Neuronal stem cell (in vitro differentiated cells): ENCODE measurements around the gene LRMDA.
A peak's percentile ranks its signal among the peaks of the same experiment; 100 is the strongest.

Experiments
- DNase-seq: peaks from one replicate; pipeline ENCODE4 v3.0.0-alpha.2; 2013; ENCODE audit warnings: low spot score
- H2AFZ ChIP-seq: one replicate; pipeline ENCODE4 v1.6.1; 2013; ENCODE audit warnings: mild to moderate bottlenecking, low read length, inconsistent platforms
- H2AK5ac ChIP-seq: 2 replicates; pipeline ENCODE4 v1.6.1; 2013; ENCODE audit warnings: low read depth, mild to moderate bottlenecking, inconsistent platforms, low read length, moderate library complexity, mixed read lengths
- H2BK120ac ChIP-seq: 2 replicates; pipeline ENCODE4 v1.6.1; 2013; ENCODE audit warnings: low read depth, mild to moderate bottlenecking, inconsistent platforms, low read length, moderate library complexity, mixed read lengths
- H2BK12ac ChIP-seq: one replicate; pipeline ENCODE4 v1.6.1; 2013; ENCODE audit warnings: low read length, inconsistent platforms
- H2BK15ac ChIP-seq: 2 replicates; pipeline ENCODE4 v1.6.1; 2013; ENCODE audit warnings: mild to moderate bottlenecking, low read length, inconsistent platforms, mixed read lengths
- H2BK5ac ChIP-seq: one replicate; pipeline ENCODE4 v1.6.1; 2013; ENCODE audit warnings: inconsistent platforms, mild to moderate bottlenecking, low read length, moderate library complexity
- H3K14ac ChIP-seq: one replicate; pipeline ENCODE4 v1.6.1; 2013; ENCODE audit warnings: low read length, inconsistent platforms
- H3K18ac ChIP-seq: 2 replicates; pipeline ENCODE4 v1.6.1; 2013; ENCODE audit warnings: low read length, inconsistent platforms
- H3K23ac ChIP-seq: 2 replicates; pipeline ENCODE4 v1.6.1; 2013; ENCODE audit warnings: low read depth, mild to moderate bottlenecking, mixed read lengths, low read length, inconsistent platforms; ENCODE audit not compliant: poor library complexity
- H3K27ac ChIP-seq: replicated peaks from 3 replicates; pipeline ENCODE4 v1.5.1; 2013; ENCODE audit warnings: low read length, inconsistent platforms
- H3K27me3 ChIP-seq, 3 experiments: 2 replicates each; pipeline ENCODE4 v1.6.1; 2013; ENCODE audit warnings: low read length in 3 of 3, mild to moderate bottlenecking in 2 of 3, inconsistent platforms in 1 of 3, low read depth in 1 of 3, mixed read lengths in 1 of 3, moderate library complexity in 1 of 3; ENCODE audit not compliant: control insufficient read depth in 3 of 3, insufficient read depth in 3 of 3
- H3K36me3 ChIP-seq, 2 donors: replicated peaks in 1 of 2; 2 replicates each; pipeline ENCODE4 v1.6.1; 2013; ENCODE audit warnings: low read length in 2 of 2; ENCODE audit not compliant: control insufficient read depth in 2 of 2, insufficient read depth in 2 of 2
- H3K4ac ChIP-seq: 2 replicates; pipeline ENCODE4 v1.6.1; 2013; ENCODE audit warnings: inconsistent platforms, mild to moderate bottlenecking, low read length, moderate library complexity
- H3K4me1 ChIP-seq, 2 donors: 1 replicate in 1 of 2; 2 replicates in 1 of 2; pipeline ENCODE4 v1.6.1; 2013; ENCODE audit warnings: low read length in 2 of 2, low read depth in 1 of 2; ENCODE audit not compliant: control insufficient read depth in 2 of 2, insufficient read depth in 1 of 2
- H3K4me2 ChIP-seq: one replicate; pipeline ENCODE4 v1.6.1; 2013; ENCODE audit warnings: mild to moderate bottlenecking, low read length, inconsistent platforms; ENCODE audit not compliant: insufficient read depth, poor library complexity, severe bottlenecking
- H3K4me3 ChIP-seq, 2 donors: 2 replicates each; pipeline ENCODE4 v1.5.1; 2013; ENCODE audit warnings: low read length in 2 of 2, mild to moderate bottlenecking in 2 of 2, inconsistent platforms in 1 of 2, moderate library complexity in 1 of 2
- H3K79me1 ChIP-seq: one replicate; pipeline ENCODE4 v1.6.1; 2013; ENCODE audit warnings: low read depth, mild to moderate bottlenecking, inconsistent platforms, low read length, moderate library complexity
- H3K9ac ChIP-seq: one replicate; pipeline ENCODE4 v1.6.1; 2013; ENCODE audit warnings: mild to moderate bottlenecking, low read depth, low read length, inconsistent platforms; ENCODE audit not compliant: poor library complexity
- H3K9me3 ChIP-seq, 2 donors: replicated peaks in 1 of 2; 2 replicates each; pipeline versions ENCODE3 to v1.6.1; 2013; ENCODE audit warnings: low read length in 2 of 2, mild to moderate bottlenecking in 2 of 2, inconsistent platforms in 1 of 2, low read depth in 1 of 2, mixed read lengths in 1 of 2, moderate library complexity in 1 of 2; ENCODE audit not compliant: control insufficient read depth in 2 of 2, insufficient read depth in 1 of 2
- H4K8ac ChIP-seq: one replicate; pipeline ENCODE4 v1.6.1; 2013; ENCODE audit warnings: low read depth, mild to moderate bottlenecking, inconsistent platforms, low read length, moderate library complexity
- H4K91ac ChIP-seq: one replicate; pipeline ENCODE4 v1.6.1; 2013; ENCODE audit warnings: low read length, low read depth, mild to moderate bottlenecking, inconsistent platforms; ENCODE audit not compliant: poor library complexity
- WGBS, 2 donors: extraction: QIAGEN DNeasy Blood & Tissue Kit; methylation state at CpG; one replicate each; pipeline ENCODE4 v1.1.7; 2013; ENCODE audit warnings: missing lambda C conversion rate in 2 of 2, mixed read lengths in 1 of 2; ENCODE audit not compliant: insufficient read length in 2 of 2, insufficient replicate concordance in 1 of 2; ENCODE audit errors: extremely low coverage in 2 of 2; 5-methylcytosine and 5-hydroxymethylcytosine counted together

The LRMDA gene

GRCh38 chr10:75592151-75592787 lies 160.8 kb downstream of the LRMDA start:
- H3K14ac ChIP-seq: no peak overlapping the region
- no peak overlapping the region for H2BK5ac ChIP-seq
- no peak overlapping the region for H3K4me3 ChIP-seq
- no peak overlapping the region for H3K4me2 ChIP-seq
- H2BK12ac ChIP-seq: peak overlapping the region; percentile 60
- H4K91ac ChIP-seq: no peak overlapping the region
- no CpG with 5 or more reads among the region's 31 CpGs for WGBS, 2 donors
- H3K4ac ChIP-seq: no peak overlapping the region
- H3K79me1 ChIP-seq: no peaks in the 10 kb centered on the region
- H2AFZ ChIP-seq: no peak overlapping the region
- H3K23ac ChIP-seq: no peak overlapping the region
- DNase-seq: no peak
- H2AK5ac ChIP-seq: peak overlapping the region; percentile 91
- no peak overlapping the region for H2BK120ac ChIP-seq
- no peak overlapping the region for H3K9ac ChIP-seq
- H4K8ac ChIP-seq: no peak overlapping the region
- peaks cover 0 to 24% (median 0%) of the 10 kb centered on the region in 3 experiments for H3K27me3 ChIP-seq
- no peaks in the 10 kb centered on the region for H3K9me3 ChIP-seq
- H3K36me3 ChIP-seq: no peaks in the 10 kb centered on the region
- H3K4me1 ChIP-seq: peaks cover 0 to 5% of the 10 kb centered on the region in 2 donors
- no peak overlapping the region for H3K27ac ChIP-seq
- peak overlapping the region; percentile 65 for H3K18ac ChIP-seq
- H2BK15ac ChIP-seq: peak overlapping the region; percentile 81

GRCh38 chr10:75592791-75593643 lies 161.6 kb downstream of the LRMDA start:
- Histone ChIP-seq H3K27me3 (peaks cover 0 to 32% (median under 1%) of the 10 kb centered on the region in 3 experiments), H2AK5ac (no peak overlapping the region), H4K91ac (no peak overlapping the region), H3K4me1 (peaks cover 5 to 7% of the 10 kb centered on the region in 2 donors), H3K4me2 (no peak overlapping the region), H2BK120ac (no peak overlapping the region), H2BK5ac (no peak overlapping the region), H3K23ac (no peak overlapping the region), H3K18ac (no peak overlapping the region), H2BK12ac (no peak overlapping the region), H3K36me3 (no peaks in the 10 kb centered on the region), H3K79me1 (no peaks in the 10 kb centered on the region), H3K9me3 (no peaks in the 10 kb centered on the region), H3K14ac (no peak overlapping the region), H3K4ac (no peak overlapping the region), H4K8ac (no peak overlapping the region), H2AFZ (no peak overlapping the region), H3K9ac (no peak overlapping the region), H2BK15ac (no peak overlapping the region), H3K27ac (no peak overlapping the region), H3K4me3 (no peak overlapping the region)
- WGBS, 2 donors: no CpG with 5 or more reads among the region's 8 CpGs
- no peak for DNase-seq

- Histone ChIP-seq H2AFZ (no peak overlapping the region), H3K9me3 (no peaks in the 10 kb centered on the region), H2BK12ac (no peak overlapping the region), H2BK120ac (no peak overlapping the region), H3K4ac (no peak overlapping the region), H3K18ac (peak overlapping the region; percentile 21), H3K4me1 (peaks cover 7 to 10% of the 10 kb centered on the region in 2 donors), H3K27me3 (peaks cover 0 to 41% (median 5%) of the 10 kb centered on the region in 3 experiments), H3K79me1 (no peaks in the 10 kb centered on the region), H2BK5ac (no peak overlapping the region), H3K27ac (no peak overlapping the region), H3K23ac (no peak overlapping the region), H3K14ac (no peak overlapping the region), H4K8ac (no peak overlapping the region), H3K9ac (no peak overlapping the region), H3K4me2 (no peak overlapping the region), H3K36me3 (no peaks in the 10 kb centered on the region), H2BK15ac (no peak overlapping the region), H2AK5ac (no peak overlapping the region), H4K91ac (no peak overlapping the region), H3K4me3 (no peak overlapping the region)
- no peak for DNase-seq
- WGBS, 2 donors: no CpG with 5 or more reads among the region's 14 CpGs
These were observed 162.5 kb downstream of the LRMDA start for GRCh38 chr10:75593692-75594556.
